GM13976 (cell line): ENCODE data around the gene CACNG4.

Source experiments
- DNase-seq: peaks from one replicate; pipeline ENCODE4 v3.0.0; 2012; ENCODE audit warnings: low spot score
- CTCF ChIP-seq: IDR thresholded peaks from 2 replicates; pipeline ENCODE4 v1.5.1; 2012; ENCODE audit warnings: borderline replicate concordance, mild to moderate bottlenecking; ENCODE audit not compliant: insufficient read depth; ENCODE audit errors: extremely low read depth, missing control alignments, control extremely low read depth
- in situ Hi-C: fragments of 300-500 bp; cut with MboI; formaldehyde crosslinking; loops from one replicate; pipeline ENCODE4 v1.12.0; 2022; ENCODE audit warnings: low sequenced_read_pairs, mixed read lengths, inconsistent platforms; ENCODE audit not compliant: unreplicated experiment

Gene CACNG4

GRCh38 chr17:66934040-66934439, 30.5 kb upstream of the CACNG4 start:
- TF ChIP-seq CTCF = no peak
- no peak for DNase-seq
- in situ Hi-C loops = no loop called here

- no peak for TF ChIP-seq CTCF
- in situ Hi-C loops = no loop called here
- no peak for DNase-seq
Measured at GRCh38 chr17:66935717-66936116, 28.8 kb upstream of the CACNG4 start.

- no peak for TF ChIP-seq CTCF
- no peak for DNase-seq
- in situ Hi-C loops = no loop called here
Measured at GRCh38 chr17:66938656-66939055, 25.9 kb upstream of the CACNG4 start.

GRCh38 chr17:66939461-66940114, 24.9 kb upstream of the CACNG4 start:
- TF ChIP-seq CTCF = no peak
- DNase-seq = no peak
- in situ Hi-C loops = no loop called here

- TF ChIP-seq CTCF = no peak
- in situ Hi-C loops = no loop called here
Measured at GRCh38 chr17:66941249-66941648, 23.3 kb upstream of the CACNG4 start.

GRCh38 chr17:66941773-66942450, 22.6 kb upstream of the CACNG4 start:
- in situ Hi-C loops = no loop called here
- DNase-seq = no peak
- TF ChIP-seq CTCF = no peak

More at GRCh38 chr17:66941249-66941648, 23.3 kb upstream of the CACNG4 start:
- DNase-seq = no peak
